ENCODE measurements around the gene ANK3. TPM values are rescaled to one million over a fixed set of nuclear protein-coding genes. Genes with fewer than 3 reads are reported as not detected.

The ANK3 gene
- total and polyA plus RNA-seq, 2 experiments from 2014 or later = 46.5 to 85.2 TPM

GRCh38 chr10:60369547-60369930, 20.1 kb downstream of the ANK3 start:
- H3F3A ChIP-seq (replicated peaks; ENCODE audit: low read depth) = no peaks in the 10 kb centered on the region
- no peaks in the 10 kb centered on the region for H3K9me2 ChIP-seq (ENCODE audit: insufficient read depth)
- no peak for TF ChIP-seq EZH2phosphoT487 (IDR thresholded peaks at IDR 0.05; ENCODE audit: unreplicated experiment)
- no peak overlapping the region for H3K27ac ChIP-seq (ENCODE audit: low read depth)
- Mint-ChIP-seq H3K27ac (no peak overlapping the region), H3K36me3 (ENCODE audit: low read depth) (no peaks in the 10 kb centered on the region), H3K4me1 (peaks cover 13% of the 10 kb centered on the region; the same call in 2 of the 3 replicates), H3K27me3 (ENCODE audit: insufficient read depth, low read depth, poor library complexity) (no peaks in the 10 kb centered on the region), H3K9me3 (no peaks in the 10 kb centered on the region), H3K4me3 (no peak overlapping the region)
- H3K36me3 ChIP-seq (ENCODE audit: insufficient read depth) = no peaks in the 10 kb centered on the region
- no peak overlapping the region for H3K4me2 ChIP-seq
- H2AFZ ChIP-seq = no peak overlapping the region
- H3K4me1 ChIP-seq (ENCODE audit: insufficient read depth) = peaks cover 7% of the 10 kb centered on the region; the same call in 1 of the 2 replicates
- H3K4me3 ChIP-seq = no peak overlapping the region
- no peaks in the 10 kb centered on the region for H4K20me1 ChIP-seq (replicated peaks; ENCODE audit: insufficient read depth)
- DNase-seq (ENCODE audit: low spot score) = no peak
- no peaks in the 10 kb centered on the region for H3K79me2 ChIP-seq (replicated peaks; ENCODE audit: insufficient read depth)
- H3K27me3 ChIP-seq (ENCODE audit: insufficient read depth) = no peaks in the 10 kb centered on the region
- ATAC-seq = no peak

- DNase-seq (ENCODE audit: low spot score) (no peak), ATAC-seq (no peak)
- Histone ChIP-seq H3K9me2 (ENCODE audit: insufficient read depth) (no peaks in the 10 kb centered on the region), H3K27me3 (ENCODE audit: insufficient read depth) (no peaks in the 10 kb centered on the region), H4K20me1 (replicated peaks; ENCODE audit: insufficient read depth) (no peaks in the 10 kb centered on the region), H2AFZ (no peak overlapping the region), H3K4me3 (no peak overlapping the region), H3K79me2 (replicated peaks; ENCODE audit: insufficient read depth) (no peaks in the 10 kb centered on the region), H3K36me3 (ENCODE audit: insufficient read depth) (no peaks in the 10 kb centered on the region), H3F3A (replicated peaks; ENCODE audit: low read depth) (no peaks in the 10 kb centered on the region), H3K4me2 (no peak overlapping the region), H3K4me1 (ENCODE audit: insufficient read depth) (peaks cover 7% of the 10 kb centered on the region; the same call in 1 of the 2 replicates), H3K27ac (ENCODE audit: low read depth) (no peak overlapping the region)
- Mint-ChIP-seq H3K27ac (no peak overlapping the region), H3K27me3 (ENCODE audit: insufficient read depth, low read depth, poor library complexity) (no peaks in the 10 kb centered on the region), H3K4me1 (peaks cover 13% of the 10 kb centered on the region; the same call in 2 of the 3 replicates), H3K36me3 (ENCODE audit: low read depth) (no peaks in the 10 kb centered on the region), H3K4me3 (no peak overlapping the region), H3K9me3 (no peaks in the 10 kb centered on the region)
- TF ChIP-seq REST (IDR thresholded peaks at IDR 0.05; ENCODE audit: unreplicated experiment) (no peak), EZH2 (IDR thresholded peaks at IDR 0.05; ENCODE audit: low read depth, unreplicated experiment) (no peak), NANOG (IDR thresholded peaks at IDR 0.05; ENCODE audit: borderline replicate concordance) (no peak), POLR2AphosphoS5 (IDR thresholded peaks at IDR 0.05; ENCODE audit: low read depth) (no peak), JUNB (IDR thresholded peaks at IDR 0.05; ENCODE audit: unreplicated experiment) (no peak), ETS1 (IDR thresholded peaks at IDR 0.05) (no peak), STAT1 (IDR thresholded peaks at IDR 0.05; ENCODE audit: unreplicated experiment) (no peak), ZNF114 (CRISPR knock-in tag; IDR thresholded peaks at IDR 0.05) (no peak), CREB1 (CRISPR knock-in tag; IDR thresholded peaks at IDR 0.05; ENCODE audit: low read depth) (no peak), ZNF462 (CRISPR knock-in tag; IDR thresholded peaks at IDR 0.05) (no peak), ZNF331 (CRISPR knock-in tag; IDR thresholded peaks at IDR 0.05; ENCODE audit: low read depth) (no peak)
These were observed 20.7 kb downstream of the ANK3 start for GRCh38 chr10:60368875-60369546.

All from GM23338 (cell line).